ENCODE results near the gene TAF13.
A peak's percentile ranks its signal among the peaks of the same experiment; 100 is the strongest.

The TAF13 gene

GRCh38 chr1:109104364-109105151, 28.8 kb upstream of the TAF13 start:
- H3K4me1 ChIP-seq = no peaks in the 10 kb centered on the region
- H2AFZ ChIP-seq = no peak overlapping the region
- H3K27me3 ChIP-seq (ENCODE audit: control insufficient read depth, insufficient read depth, low read length) = no peaks in the 10 kb centered on the region
- H3K36me3 ChIP-seq (ENCODE audit: control insufficient read depth, insufficient read depth, low read length) = no peaks in the 10 kb centered on the region
- H3K9me3 ChIP-seq (ENCODE audit: control insufficient read depth, low read length) = no peaks in the 10 kb centered on the region
- no peak overlapping the region for H3K4me3 ChIP-seq (ENCODE audit: low read depth, low read length)
- H3K27ac ChIP-seq = no peak overlapping the region
- H3K79me2 ChIP-seq = no peaks in the 10 kb centered on the region
- TF ChIP-seq, protein P1, sequence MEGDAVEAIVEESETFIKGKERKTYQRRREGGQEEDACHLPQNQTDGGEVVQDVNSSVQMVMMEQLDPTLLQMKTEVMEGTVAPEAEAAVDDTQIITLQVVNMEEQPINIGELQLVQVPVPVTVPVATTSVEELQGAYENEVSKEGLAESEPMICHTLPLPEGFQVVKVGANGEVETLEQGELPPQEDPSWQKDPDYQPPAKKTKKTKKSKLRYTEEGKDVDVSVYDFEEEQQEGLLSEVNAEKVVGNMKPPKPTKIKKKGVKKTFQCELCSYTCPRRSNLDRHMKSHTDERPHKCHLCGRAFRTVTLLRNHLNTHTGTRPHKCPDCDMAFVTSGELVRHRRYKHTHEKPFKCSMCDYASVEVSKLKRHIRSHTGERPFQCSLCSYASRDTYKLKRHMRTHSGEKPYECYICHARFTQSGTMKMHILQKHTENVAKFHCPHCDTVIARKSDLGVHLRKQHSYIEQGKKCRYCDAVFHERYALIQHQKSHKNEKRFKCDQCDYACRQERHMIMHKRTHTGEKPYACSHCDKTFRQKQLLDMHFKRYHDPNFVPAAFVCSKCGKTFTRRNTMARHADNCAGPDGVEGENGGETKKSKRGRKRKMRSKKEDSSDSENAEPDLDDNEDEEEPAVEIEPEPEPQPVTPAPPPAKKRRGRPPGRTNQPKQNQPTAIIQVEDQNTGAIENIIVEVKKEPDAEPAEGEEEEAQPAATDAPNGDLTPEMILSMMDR (IDR thresholded peaks at IDR 0.05) = no peak
- H3K4me2 ChIP-seq (ENCODE audit: low read length) = no peak overlapping the region
- no peak overlapping the region for H3K9ac ChIP-seq

- Histone ChIP-seq H3K9ac (peak overlapping the region; percentile 72), H3K4me2 (ENCODE audit: low read length) (peak overlapping the region; percentile 89), H3K27ac (peak overlapping the region; percentile 94), H3K4me3 (ENCODE audit: low read depth, low read length) (peak overlapping the region; percentile 97), H3K9me3 (ENCODE audit: control insufficient read depth, low read length) (no peaks in the 10 kb centered on the region), H3K79me2 (peaks cover 3% of the 10 kb centered on the region), H2AFZ (peak overlapping the region; percentile 92), H3K4me1 (no peaks in the 10 kb centered on the region), H3K36me3 (ENCODE audit: control insufficient read depth, insufficient read depth, low read length) (no peaks in the 10 kb centered on the region), H3K27me3 (ENCODE audit: control insufficient read depth, insufficient read depth, low read length) (no peaks in the 10 kb centered on the region)
- TF ChIP-seq, protein P1 (IDR thresholded peaks at IDR 0.05) = peak; percentile 85
Observed at GRCh38 chr1:109099938-109100773, 24.4 kb upstream of the TAF13 start.

- TF ChIP-seq, protein P1 (IDR thresholded peaks at IDR 0.05) = no peak
- Histone ChIP-seq H3K27me3 (ENCODE audit: control insufficient read depth, insufficient read depth, low read length) (no peaks in the 10 kb centered on the region), H2AFZ (no peak overlapping the region), H3K4me1 (peaks cover 5% of the 10 kb centered on the region), H3K9me3 (ENCODE audit: control insufficient read depth, low read length) (no peaks in the 10 kb centered on the region), H3K36me3 (ENCODE audit: control insufficient read depth, insufficient read depth, low read length) (no peaks in the 10 kb centered on the region), H3K27ac (no peak overlapping the region), H3K4me3 (ENCODE audit: low read depth, low read length) (no peak overlapping the region), H3K4me2 (ENCODE audit: low read length) (no peak overlapping the region), H3K9ac (no peak overlapping the region), H3K79me2 (peaks cover 7% of the 10 kb centered on the region)
Observed at GRCh38 chr1:109096120-109096519, 20.3 kb upstream of the TAF13 start.

- Histone ChIP-seq H3K4me1 (peaks cover 5% of the 10 kb centered on the region), H3K4me3 (ENCODE audit: low read depth, low read length) (no peak overlapping the region), H3K27ac (no peak overlapping the region)
Observed at GRCh38 chr1:109095631-109096030, 19.8 kb upstream of the TAF13 start.

More at GRCh38 chr1:109095631-109096030, 19.8 kb upstream of the TAF13 start:
- Histone ChIP-seq H3K36me3 (ENCODE audit: control insufficient read depth, insufficient read depth, low read length) (no peaks in the 10 kb centered on the region), H3K27me3 (ENCODE audit: control insufficient read depth, insufficient read depth, low read length) (no peaks in the 10 kb centered on the region), H2AFZ (no peak overlapping the region), H3K9me3 (ENCODE audit: control insufficient read depth, low read length) (no peaks in the 10 kb centered on the region), H3K9ac (no peak overlapping the region), H3K4me2 (ENCODE audit: low read length) (no peak overlapping the region), H3K79me2 (peaks cover 8% of the 10 kb centered on the region)
- TF ChIP-seq, protein P1 (IDR thresholded peaks at IDR 0.05) = no peak

Data from parathyroid adenoma (tissue), 2 donors.